ENCODE data around the gene AMOTL1. TPM values are rescaled to one million over a fixed set of nuclear protein-coding genes. Genes with fewer than 3 reads are reported as not detected.

AMOTL1 gene
- total and polyA plus RNA-seq, 2 donors (not counting 3 experiments of a cell fraction or from before 2014, with no cell fraction given) = 12.5 to 37.8 TPM

DNA sequence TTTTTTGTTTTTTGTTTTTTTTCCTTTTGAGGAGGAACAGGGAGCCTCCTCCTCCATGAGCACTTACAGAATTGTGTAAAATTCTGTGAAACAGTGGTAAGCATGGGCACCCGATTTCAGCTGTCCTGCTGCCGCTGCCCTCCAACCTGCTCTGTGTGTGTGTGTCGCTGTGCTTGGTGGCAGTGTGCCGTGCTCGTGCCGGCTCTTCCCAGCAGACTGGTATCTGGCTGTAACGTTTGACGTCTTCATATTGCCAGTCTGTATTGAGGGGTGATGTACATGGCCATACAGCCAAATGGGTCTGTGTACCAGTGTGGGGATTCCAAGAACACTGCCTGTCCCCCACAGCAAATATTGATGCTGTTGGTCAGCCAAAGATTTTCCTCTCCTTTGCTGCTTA, 108.1 kb downstream of the AMOTL1 start:
- Histone ChIP-seq H3K27me3 (ENCODE audit: control insufficient read depth in 2 of 2, insufficient read depth in 2 of 2, low read length in 2 of 2) (no peaks in the 10 kb centered on the region), H2AFZ (ENCODE audit: low read depth, low read length) (no peak overlapping the region), H3K4me2 (ENCODE audit: insufficient read depth, low read length) (peak overlapping the region; percentile 14), H3K9me3 (replicated peaks; ENCODE audit: control insufficient read depth, insufficient read depth, low read length) (no peaks in the 10 kb centered on the region), H3K9ac (replicated peaks; ENCODE audit: extremely low read depth, insufficient read depth, low read length) (peak overlapping the region; percentile 42), H3K79me2 (ENCODE audit: control insufficient read depth, insufficient read depth, low read length) (no peaks in the 10 kb centered on the region), H3K4me1 (ENCODE audit: control insufficient read depth, extremely low read depth, insufficient read depth, low read length) (peaks cover 14% of the 10 kb centered on the region), H3K4me3 (replicated peaks in 1 of 3; ENCODE audit: insufficient read depth in 1 of 3, low read depth in 1 of 3, low read length in 3 of 3) (no peak overlapping the region), H3K36me3 (ENCODE audit: control insufficient read depth in 2 of 2, extremely low read depth in 1 of 2, insufficient read depth in 2 of 2, low read length in 2 of 2) (peaks cover 7 to 9% of the 10 kb centered on the region in 2 experiments), H4K20me1 (replicated peaks; ENCODE audit: control insufficient read depth, extremely low read depth, insufficient read depth, low read length) (no peaks in the 10 kb centered on the region), H3K9me1 (replicated peaks; ENCODE audit: control insufficient read depth, extremely low read depth, insufficient read depth, low read length) (no peaks in the 10 kb centered on the region), H3K27ac (ENCODE audit: insufficient read depth, low read depth, low read length) (peak overlapping the region; percentile 75)
- DNase-seq (ENCODE audit: low read depth, low spot score) (no peak), FAIRE-seq (no peak)
- dilution Hi-C loops (cut with MboI; ENCODE audit: extremely low pct_ligation_motif_present, low sequenced_read_pairs) (no loop called here), intact Hi-C loops (cut with micrococcal nuclease) (loop anchor here (1.0 to 2.0 kb wide), 8 partner anchors 21 to 253 kb away; partner anchors contain the start of genes AMOTL1, CWC15 and KDM4D)
- TF ChIP-seq MYC (IDR thresholded peaks at IDR 0.05; ENCODE audit: low read depth, low read length) = no peak
- no peak for TF ChIP-seq POLR2A (IDR thresholded peaks at IDR 0.05; ENCODE audit: low read depth, low read length)
- no peak for TF ChIP-seq POLR2AphosphoS5 (IDR thresholded peaks at IDR 0.05; ENCODE audit: insufficient read depth, low read depth, low read length)
- no peak for TF ChIP-seq JUN (IDR thresholded peaks at IDR 0.05; ENCODE audit: borderline replicate concordance, insufficient read depth, insufficient read length, low read depth)
- no peak for TF ChIP-seq GATA2 (IDR thresholded peaks at IDR 0.05; ENCODE audit: insufficient read depth, insufficient read length, low read depth, low read length)
- TF ChIP-seq EZH2 (IDR thresholded peaks at IDR 0.05; ENCODE audit: borderline replicate concordance, low read depth, low read length, severe bottlenecking) = no peak
- TF ChIP-seq, protein P1, sequence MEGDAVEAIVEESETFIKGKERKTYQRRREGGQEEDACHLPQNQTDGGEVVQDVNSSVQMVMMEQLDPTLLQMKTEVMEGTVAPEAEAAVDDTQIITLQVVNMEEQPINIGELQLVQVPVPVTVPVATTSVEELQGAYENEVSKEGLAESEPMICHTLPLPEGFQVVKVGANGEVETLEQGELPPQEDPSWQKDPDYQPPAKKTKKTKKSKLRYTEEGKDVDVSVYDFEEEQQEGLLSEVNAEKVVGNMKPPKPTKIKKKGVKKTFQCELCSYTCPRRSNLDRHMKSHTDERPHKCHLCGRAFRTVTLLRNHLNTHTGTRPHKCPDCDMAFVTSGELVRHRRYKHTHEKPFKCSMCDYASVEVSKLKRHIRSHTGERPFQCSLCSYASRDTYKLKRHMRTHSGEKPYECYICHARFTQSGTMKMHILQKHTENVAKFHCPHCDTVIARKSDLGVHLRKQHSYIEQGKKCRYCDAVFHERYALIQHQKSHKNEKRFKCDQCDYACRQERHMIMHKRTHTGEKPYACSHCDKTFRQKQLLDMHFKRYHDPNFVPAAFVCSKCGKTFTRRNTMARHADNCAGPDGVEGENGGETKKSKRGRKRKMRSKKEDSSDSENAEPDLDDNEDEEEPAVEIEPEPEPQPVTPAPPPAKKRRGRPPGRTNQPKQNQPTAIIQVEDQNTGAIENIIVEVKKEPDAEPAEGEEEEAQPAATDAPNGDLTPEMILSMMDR (IDR thresholded peaks at IDR 0.05; ENCODE audit: extremely low read depth in 1 of 2, insufficient read depth in 1 of 2, low read depth in 1 of 2, low read length in 2 of 2) = no peak
- no peak for TF ChIP-seq FOS (IDR thresholded peaks at IDR 0.05; ENCODE audit: borderline replicate concordance, insufficient read depth, low read length)
- TF ChIP-seq, protein P2, sequence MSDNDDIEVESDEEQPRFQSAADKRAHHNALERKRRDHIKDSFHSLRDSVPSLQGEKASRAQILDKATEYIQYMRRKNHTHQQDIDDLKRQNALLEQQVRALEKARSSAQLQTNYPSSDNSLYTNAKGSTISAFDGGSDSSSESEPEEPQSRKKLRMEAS (IDR thresholded peaks at IDR 0.05; ENCODE audit: insufficient read depth, insufficient read length) = no peak
- TSS peak; percentile 43 for BruUV-seq (replicated peaks)
- POLR2A ChIA-PET = no interaction called here
- CTCF ChIA-PET = interaction anchor here (0.7 to 2.0 kb wide), 8 partner anchors 14 to 1679 kb away, joined by 3 to 22 read pairs (median 4); no protein-coding TSS in a partner anchor

Data from endothelial cell of umbilical vein (primary cell).